ENCODE results near the gene FLT1. TPM values are rescaled to one million over a fixed set of nuclear protein-coding genes. Genes with fewer than 3 reads are reported as not detected.
A peak's percentile ranks its signal among the peaks of the same experiment; 100 is the strongest.

Gene FLT1
- total and polyA plus RNA-seq, 7 donors, result 9.0 to 38.6 (median 15.6) TPM

- intact Hi-C loops (cut with DNase I), result no loop called here
- Histone ChIP-seq H3K4me1 (no peaks in the 10 kb centered on the region), H3K36me3 (ENCODE audit: insufficient read depth in 1 of 2, low read depth in 1 of 2) (no peaks in the 10 kb centered on the region), H3K4me3 (no peak overlapping the region), H3K27ac (peak overlapping the region; percentile 13), H3K9me3 (no peaks in the 10 kb centered on the region), H3K27me3 (ENCODE audit: insufficient read depth in 3 of 3, low read length in 2 of 3) (no peaks in the 10 kb centered on the region)
- no peak for ATAC-seq
- no peak for DNase-seq
- TF ChIP-seq CTCF (IDR thresholded peaks at IDR 0.05), result no peak
Measured at GRCh38 chr13:28409648-28410047, 85.3 kb downstream of the FLT1 start.

GRCh38 chr13:28408863-28409262, 86.1 kb downstream of the FLT1 start:
- Histone ChIP-seq H3K9me3 (no peaks in the 10 kb centered on the region), H3K4me3 (no peak overlapping the region), H3K4me1 (no peaks in the 10 kb centered on the region), H3K27ac (peak overlapping the region; percentile 13), H3K36me3 (ENCODE audit: insufficient read depth in 1 of 2, low read depth in 1 of 2) (no peaks in the 10 kb centered on the region), H3K27me3 (ENCODE audit: insufficient read depth in 3 of 3, low read length in 2 of 3) (no peaks in the 10 kb centered on the region)
- ATAC-seq, result no peak
- intact Hi-C loops (cut with DNase I), result no loop called here
- DNase-seq, result no peak
- TF ChIP-seq CTCF (IDR thresholded peaks at IDR 0.05), result no peak
- 56 to 70% (median 59%) methylated on average over 1 of the region's 1 CpG for WGBS, 3 donors

- DNase-seq (peak in 1 of 2 donors; percentile 51), ATAC-seq (peak; percentile 21 to 67 (median 58))
- Histone ChIP-seq H3K9me3 (no peaks in the 10 kb centered on the region), H3K4me3 (no peak overlapping the region), H3K4me1 (no peaks in the 10 kb centered on the region), H3K27ac (peak overlapping the region; percentile 36), H3K27me3 (ENCODE audit: insufficient read depth in 3 of 3, low read length in 2 of 3) (no peaks in the 10 kb centered on the region), H3K36me3 (ENCODE audit: insufficient read depth in 1 of 2, low read depth in 1 of 2) (no peaks in the 10 kb centered on the region)
- 40 to 62% (median 45%) methylated on average over 8 of the region's 8 CpGs for WGBS, 3 donors
- TF ChIP-seq CTCF (IDR thresholded peaks at IDR 0.05), result no peak
- intact Hi-C loops (cut with DNase I), result no loop called here
Measured at GRCh38 chr13:28408235-28408848, 86.6 kb downstream of the FLT1 start.

- no peak for ATAC-seq
- Histone ChIP-seq H3K9me3 (no peaks in the 10 kb centered on the region), H3K4me3 (no peak overlapping the region), H3K4me1 (no peaks in the 10 kb centered on the region), H3K27me3 (ENCODE audit: insufficient read depth in 3 of 3, low read length in 2 of 3) (no peaks in the 10 kb centered on the region), H3K27ac (no peak overlapping the region), H3K36me3 (ENCODE audit: insufficient read depth in 1 of 2, low read depth in 1 of 2) (no peaks in the 10 kb centered on the region)
- intact Hi-C loops (cut with DNase I), result no loop called here
- DNase-seq, result no peak
- WGBS, 3 donors, result 73 to 82% (median 79%) methylated on average over 13 of the region's 13 CpGs
- no peak for TF ChIP-seq CTCF (IDR thresholded peaks at IDR 0.05)
Measured at GRCh38 chr13:28406733-28407266, 88.1 kb downstream of the FLT1 start.

GRCh38 chr13:28402057-28402381, 92.9 kb downstream of the FLT1 start:
- intact Hi-C loops (cut with DNase I), result no loop called here
- Histone ChIP-seq H3K27ac (no peak overlapping the region), H3K4me3 (no peak overlapping the region), H3K4me1 (no peaks in the 10 kb centered on the region), H3K27me3 (ENCODE audit: insufficient read depth in 3 of 3, low read length in 2 of 3) (no peaks in the 10 kb centered on the region), H3K9me3 (no peaks in the 10 kb centered on the region), H3K36me3 (ENCODE audit: insufficient read depth in 1 of 2, low read depth in 1 of 2) (no peaks in the 10 kb centered on the region)
- ATAC-seq (no peak), DNase-seq (no peak)
- 73 to 84% (median 77%) methylated on average over 5 of the region's 5 CpGs for WGBS, 3 donors
- no peak for TF ChIP-seq CTCF (IDR thresholded peaks at IDR 0.05)

Data from psoas muscle (tissue), 8 donors.